Thyroid gland (tissue), 4 donors: ENCODE measurements around the gene PTPRN2. TPM values are rescaled to one million over a fixed set of nuclear protein-coding genes. Genes with fewer than 3 reads are reported as not detected.

Experiments used
- DNase-seq, 2 donors: peaks; one replicate each; pipeline ENCODE4 v3.0.0-alpha.2; 2019
- H3K27ac ChIP-seq, 3 donors: fragments of 200-600 bp; sonication (generic); 1 replicate in 2 of 3; 2 replicates in 1 of 3; pipeline ENCODE4 v1.5.1; 2016 to 2019; ENCODE audit warnings: mild to moderate bottlenecking in 1 of 3, moderate library complexity in 1 of 3
- H3K27me3 ChIP-seq: fragments of 200-600 bp; sonication (generic); one replicate; pipeline ENCODE4 v1.5.1; 2019
- H3K36me3 ChIP-seq, 2 donors: fragments of 200-600 bp; sonication (generic); one replicate each; pipeline ENCODE4 v1.5.1; 2016 to 2019
- H3K4me1 ChIP-seq, 2 donors: fragments of 200-600 bp; sonication (generic); one replicate each; pipeline ENCODE4 v1.5.1; 2017 to 2019
- H3K4me3 ChIP-seq, 3 donors: fragments of 200-600 bp; sonication (generic); replicated peaks in 1 of 3; 1 replicate in 2 of 3; 2 replicates in 1 of 3; pipeline ENCODE4 v1.5.1; 2016; ENCODE audit warnings: mild to moderate bottlenecking in 1 of 3
- H3K9me3 ChIP-seq: fragments of 200-600 bp; sonication (generic); one replicate; pipeline ENCODE4 v1.5.1; 2017
- CTCF ChIP-seq, 6 experiments: fragments of 200-600 bp in 3 of 6; fragments of 450-650 bp in 3 of 6; sonication (generic) in 3 of 6; IDR thresholded peaks; one replicate each; pipeline ENCODE4 v1.5.1; 2016 to 2019; ENCODE audit warnings: antibody characterized with exemption in 6 of 6, mild to moderate bottlenecking in 2 of 6, inconsistent platforms in 1 of 6, moderate library complexity in 1 of 6
- POLR2A ChIP-seq, 2 donors: fragments of 450-650 bp; IDR thresholded peaks; one replicate each; pipeline ENCODE4 v1.6.1; 2017; ENCODE audit warnings: antibody characterized with exemption in 2 of 2, mild to moderate bottlenecking in 2 of 2, moderate library complexity in 1 of 2
- WGBS, 2 donors: methylation state at CpG; one replicate each; pipeline ENCODE4 v1.1.5; 2017; 5-methylcytosine and 5-hydroxymethylcytosine counted together
- intact Hi-C: fragments of 100-400 bp; cut with DNase I; formaldehyde crosslinking; loops from one replicate; pipeline ENCODE4 v1.15.1; 2023
- total RNA-seq, 4 donors: library from RNA; depleted of rRNA; stranded (reverse); fragments of >200 nt; gene quantifications; one replicate each; pipeline ENCODE4 v1.2.3, GENCODE V29; 2016

Gene PTPRN2
- total RNA-seq, 4 donors from 2014 or later: 4.2 to 9.9 (median 7.7) TPM

GRCh38 chr7:158321936-158322615, 265.5 kb downstream of the PTPRN2 start:
- H3K27ac ChIP-seq: no peak overlapping the region
- H3K4me3 ChIP-seq: no peak overlapping the region
- intact Hi-C loops: no loop called here
- no peak for TF ChIP-seq CTCF (IDR thresholded peaks at IDR 0.05)
- no peaks in the 10 kb centered on the region for H3K4me1 ChIP-seq
- WGBS, 2 donors: 71 to 73% methylated on average over 17 to 25 of the region's 29 CpGs
- no peak for DNase-seq
- H3K36me3 ChIP-seq: no peaks in the 10 kb centered on the region
- no peaks in the 10 kb centered on the region for H3K27me3 ChIP-seq
- no peaks in the 10 kb centered on the region for H3K9me3 ChIP-seq

- no peaks in the 10 kb centered on the region for H3K36me3 ChIP-seq
- intact Hi-C loops: no loop called here
- H3K4me3 ChIP-seq: no peak overlapping the region
- H3K4me1 ChIP-seq: no peaks in the 10 kb centered on the region
- no peak overlapping the region for H3K27ac ChIP-seq
- H3K9me3 ChIP-seq: no peaks in the 10 kb centered on the region
- WGBS, 2 donors: 80 to 86% methylated on average over 27 to 28 of the region's 28 CpGs
- TF ChIP-seq POLR2A (IDR thresholded peaks at IDR 0.05): no peak
- no peak for DNase-seq
- no peaks in the 10 kb centered on the region for H3K27me3 ChIP-seq
These were observed 266.4 kb downstream of the PTPRN2 start for GRCh38 chr7:158321056-158321700.

- H3K36me3 ChIP-seq: no peaks in the 10 kb centered on the region
- no peak for DNase-seq
- no peaks in the 10 kb centered on the region for H3K27me3 ChIP-seq
- H3K4me3 ChIP-seq: no peak overlapping the region
- H3K4me1 ChIP-seq: no peaks in the 10 kb centered on the region
- H3K27ac ChIP-seq: no peak overlapping the region
- intact Hi-C loops: no loop called here
- WGBS, 2 donors: 82 to 88% methylated on average over 26 to 27 of the region's 27 CpGs
- no peaks in the 10 kb centered on the region for H3K9me3 ChIP-seq
- TF ChIP-seq POLR2A (IDR thresholded peaks at IDR 0.05) (no peak), CTCF (IDR thresholded peaks at IDR 0.05) (no peak)
These were observed 267.3 kb downstream of the PTPRN2 start for GRCh38 chr7:158320328-158320727.

GRCh38 chr7:158318511-158318913, 269.1 kb downstream of the PTPRN2 start:
- Histone ChIP-seq H3K27ac (no peak overlapping the region), H3K27me3 (no peaks in the 10 kb centered on the region), H3K9me3 (no peaks in the 10 kb centered on the region), H3K4me1 (no peaks in the 10 kb centered on the region), H3K4me3 (no peak overlapping the region), H3K36me3 (no peaks in the 10 kb centered on the region)
- TF ChIP-seq CTCF (IDR thresholded peaks at IDR 0.05) (no peak), POLR2A (IDR thresholded peaks at IDR 0.05) (no peak)
- 73 to 83% methylated on average over 18 to 22 of the region's 22 CpGs for WGBS, 2 donors
- intact Hi-C loops: no loop called here
- no peak for DNase-seq

- intact Hi-C loops: no loop called here
- Histone ChIP-seq H3K4me1 (no peaks in the 10 kb centered on the region), H3K4me3 (no peak overlapping the region), H3K9me3 (no peaks in the 10 kb centered on the region), H3K36me3 (no peaks in the 10 kb centered on the region), H3K27ac (no peak overlapping the region), H3K27me3 (no peaks in the 10 kb centered on the region)
- WGBS, 2 donors: 33 to 43% methylated on average over 39 to 46 of the region's 59 CpGs
- no peak for DNase-seq
- TF ChIP-seq POLR2A (IDR thresholded peaks at IDR 0.05) (no peak), CTCF (IDR thresholded peaks at IDR 0.05) (no peak)
These were observed 270.1 kb downstream of the PTPRN2 start for GRCh38 chr7:158317238-158318205.
